Stimulated activated effector memory CD8-positive, alpha-beta T cell treated with anti-CD3 and anti-CD28 coated beads, Interleukin-12 subunit alpha, Interleukin-12 subunit beta, amount 100 ng/mL, for 72 hours (primary cell): ENCODE measurements around the gene SCAP.

Source experiments
- ATAC-seq: fragments of 150-1000 bp; cut with Tn5 transposase; 2 replicates; pipeline ENCODE4 v1.10.0; 2021
- DNase-seq, 2 donors: peaks; one replicate each; pipeline ENCODE4 v3.0.0; 2021 to 2022; ENCODE audit warnings: low spot score in 2 of 2
- H3K27ac Mint-ChIP-seq: one replicate; pipeline ENCODE4 v1.8.0; 2022; ENCODE audit warnings: mild to moderate bottlenecking, mixed read lengths
- H3K36me3 Mint-ChIP-seq: one replicate; pipeline ENCODE4 v1.8.0; 2022; ENCODE audit warnings: mild to moderate bottlenecking, mixed read lengths
- H3K4me1 Mint-ChIP-seq: one replicate; pipeline ENCODE4 v1.8.0; 2022; ENCODE audit warnings: mixed read lengths
- H3K4me3 Mint-ChIP-seq: one replicate; pipeline ENCODE4 v1.8.0; 2022; ENCODE audit warnings: mild to moderate bottlenecking, mixed read lengths
- H3K9me3 Mint-ChIP-seq: one replicate; pipeline ENCODE4 v1.8.0; 2022; ENCODE audit warnings: mixed read lengths

The SCAP gene

DNA sequence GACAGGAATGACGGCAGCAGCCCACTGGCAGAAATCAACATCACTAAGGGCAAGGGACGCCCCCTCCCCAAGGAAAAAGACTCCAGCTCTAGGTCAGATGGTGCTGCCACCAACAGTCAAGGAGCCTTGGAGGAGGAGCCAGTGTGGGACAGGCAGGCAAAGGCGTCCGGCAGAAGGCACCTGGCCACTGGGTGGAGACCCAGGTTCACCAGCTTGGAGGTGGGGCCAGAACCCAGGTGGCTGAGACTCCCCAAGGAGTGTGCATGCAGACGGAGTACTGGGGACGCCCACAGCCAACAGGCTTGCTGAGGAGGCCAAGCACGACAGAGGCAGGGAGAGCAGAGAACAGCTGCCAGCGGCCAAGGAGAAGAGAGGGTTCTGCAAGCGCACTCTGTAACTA lies 59.7 kb downstream of the SCAP start:
- ATAC-seq (no peak), DNase-seq (no peak)
- Mint-ChIP-seq H3K4me3 (no peak overlapping the region), H3K27ac (peak overlapping the region; percentile 83), H3K4me1 (peaks cover 24% of the 10 kb centered on the region), H3K9me3 (no peaks in the 10 kb centered on the region), H3K36me3 (peaks cover 83% of the 10 kb centered on the region)

DNA sequence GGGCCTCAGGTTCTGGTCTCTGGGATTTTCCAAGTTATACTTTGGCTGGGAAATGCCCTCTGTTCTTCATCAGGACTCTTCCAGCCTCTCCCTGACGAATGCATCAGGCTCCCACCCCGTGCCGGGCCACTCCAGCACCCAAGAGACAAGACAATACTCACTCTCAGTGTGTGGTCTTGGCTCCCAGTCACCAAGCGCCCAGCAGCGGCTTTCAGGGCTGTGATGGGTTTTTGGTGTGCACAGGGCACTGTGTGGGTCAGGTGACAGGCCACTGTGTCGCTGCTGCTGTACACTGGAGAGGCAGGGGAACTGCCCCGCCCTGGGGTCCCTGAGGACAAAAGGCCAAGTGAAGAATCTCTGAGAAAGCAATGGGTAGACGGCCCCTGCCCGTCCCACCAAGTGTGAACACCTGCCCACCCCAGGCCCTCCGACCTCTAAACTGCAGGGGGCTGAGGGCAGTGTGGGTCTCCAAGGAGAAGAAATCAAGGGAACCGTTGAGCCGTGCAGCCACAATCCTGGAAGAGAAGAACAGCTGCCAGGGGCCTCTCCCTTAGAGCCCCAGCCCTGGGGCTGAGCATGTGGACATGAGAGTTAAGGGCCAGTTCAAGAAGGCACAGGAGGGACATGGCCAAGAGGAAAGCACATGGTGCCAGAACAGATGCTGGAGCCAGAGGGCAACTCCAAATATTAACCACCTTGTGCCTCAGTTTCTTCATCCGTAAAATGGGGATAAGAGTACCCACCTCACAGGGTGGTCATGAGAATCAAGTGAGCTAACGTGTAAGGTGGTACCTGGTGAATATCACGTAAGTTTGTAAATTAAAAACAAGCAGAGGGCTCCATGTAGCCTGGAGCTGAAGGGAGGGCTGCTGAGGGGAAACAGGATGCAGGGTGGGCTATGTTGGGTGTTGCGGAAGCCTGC lies 60.8 kb downstream of the SCAP start:
- Mint-ChIP-seq H3K4me1 (peaks cover 20% of the 10 kb centered on the region), H3K27ac (peak overlapping the region; percentile 83), H3K9me3 (no peaks in the 10 kb centered on the region), H3K36me3 (peaks cover 78% of the 10 kb centered on the region), H3K4me3 (no peak overlapping the region)
- ATAC-seq, result no peak
- no peak for DNase-seq

DNA sequence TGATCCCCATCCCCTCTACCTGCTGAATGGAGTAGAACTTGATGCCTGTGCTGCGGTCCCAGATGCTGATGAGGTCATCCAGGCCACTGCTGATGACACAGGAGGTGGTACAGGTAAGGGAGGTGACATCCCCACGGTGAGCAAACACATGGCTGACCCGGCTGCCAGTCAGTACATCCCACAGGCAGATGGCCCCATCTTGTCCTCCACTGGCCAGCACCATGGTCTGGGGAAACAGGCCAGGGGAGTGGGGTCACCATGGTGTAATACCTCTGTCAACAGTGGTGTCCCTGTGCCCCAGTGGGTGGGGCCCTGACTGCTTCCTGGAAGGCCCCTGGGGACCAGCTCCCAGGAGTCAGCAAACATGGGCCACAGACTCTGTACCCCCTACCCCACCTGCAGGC lies 61.6 kb downstream of the SCAP start:
- Mint-ChIP-seq H3K36me3 (peaks cover 78% of the 10 kb centered on the region), H3K4me3 (no peak overlapping the region), H3K9me3 (no peaks in the 10 kb centered on the region), H3K27ac (no peak overlapping the region), H3K4me1 (peaks cover 20% of the 10 kb centered on the region)
- no peak for ATAC-seq
- no peak for DNase-seq

DNA sequence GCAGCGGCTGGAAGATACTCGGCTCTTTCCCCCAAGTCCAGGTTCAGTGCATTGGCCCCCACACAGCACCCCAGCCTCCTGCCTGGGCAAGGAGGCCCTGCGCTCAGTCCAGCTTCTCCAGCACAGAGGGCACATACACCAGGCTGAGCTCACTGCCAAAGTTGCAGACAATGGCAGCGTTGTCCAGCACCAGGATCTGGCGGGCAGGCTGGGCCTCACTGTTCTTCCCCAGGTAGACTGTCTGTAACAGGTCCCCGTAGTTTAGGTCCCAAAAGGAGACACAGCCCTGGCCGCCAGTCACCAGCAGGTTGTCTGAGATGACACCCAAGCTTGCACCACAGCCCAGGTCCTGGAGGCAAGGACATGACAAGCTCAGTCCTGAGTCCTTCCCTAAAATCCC lies 62.0 kb downstream of the SCAP start:
- no peak for ATAC-seq
- Mint-ChIP-seq H3K4me3 (no peak overlapping the region), H3K27ac (peak overlapping the region; percentile 81)

DNA sequence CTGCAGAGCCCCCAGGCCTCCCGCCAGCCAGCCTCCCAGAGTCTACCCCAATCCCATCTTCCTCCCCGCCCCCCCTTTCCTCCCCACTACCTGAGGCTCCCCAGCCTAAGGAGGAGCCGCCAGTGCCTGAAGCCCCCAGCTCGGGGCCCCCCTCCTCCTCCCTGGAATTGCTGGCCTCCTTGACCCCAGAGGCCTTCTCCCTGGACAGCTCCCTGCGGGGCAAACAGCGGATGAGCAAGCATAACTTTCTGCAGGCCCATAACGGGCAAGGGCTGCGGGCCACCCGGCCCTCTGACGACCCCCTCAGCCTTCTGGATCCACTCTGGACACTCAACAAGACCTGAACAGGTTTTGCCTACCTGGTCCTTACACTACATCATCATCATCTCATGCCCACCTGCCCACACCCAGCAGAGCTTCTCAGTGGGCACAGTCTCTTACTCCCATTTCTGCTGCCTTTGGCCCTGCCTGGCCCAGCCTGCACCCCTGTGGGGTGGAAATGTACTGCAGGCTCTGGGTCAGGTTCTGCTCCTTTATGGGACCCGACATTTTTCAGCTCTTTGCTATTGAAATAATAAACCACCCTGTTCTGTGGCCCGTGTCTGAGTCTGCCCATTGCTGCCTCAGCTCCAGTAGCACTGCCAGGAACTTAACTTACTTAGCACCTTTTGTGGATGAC lies 62.8 kb downstream of the SCAP start:
- Mint-ChIP-seq H3K9me3 (no peaks in the 10 kb centered on the region), H3K27ac (peak overlapping the region; percentile 81), H3K4me3 (no peak overlapping the region), H3K4me1 (peaks cover 20% of the 10 kb centered on the region), H3K36me3 (peaks cover 81% of the 10 kb centered on the region)
- DNase-seq (no peak), ATAC-seq (no peak)

More for the DNA sequence above, 62.0 kb downstream of the SCAP start:
- Mint-ChIP-seq H3K4me1 (peaks cover 20% of the 10 kb centered on the region), H3K9me3 (no peaks in the 10 kb centered on the region), H3K36me3 (peaks cover 76% of the 10 kb centered on the region)
- no peak for DNase-seq

DNA sequence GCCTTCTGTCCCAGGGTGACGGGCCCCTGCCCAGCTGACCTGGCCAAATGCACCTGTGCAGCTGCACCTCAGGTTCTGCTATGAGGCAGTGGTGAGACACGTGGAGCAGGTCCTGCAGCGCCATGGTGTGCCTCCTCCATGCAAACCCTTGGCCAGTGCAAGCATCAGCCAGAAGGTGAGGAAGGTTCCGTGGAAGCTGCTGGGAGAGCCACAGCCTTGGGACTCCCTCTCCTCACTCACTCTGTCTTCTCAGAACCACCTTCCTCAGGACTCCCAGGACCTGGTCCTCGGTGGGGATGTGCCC lies 63.3 kb downstream of the SCAP start:
- H3K4me3 Mint-ChIP-seq, result no peak overlapping the region
- ATAC-seq (no peak), DNase-seq (no peak)
- H3K36me3 Mint-ChIP-seq, result peaks cover 87% of the 10 kb centered on the region
- H3K27ac Mint-ChIP-seq, result no peak overlapping the region
- H3K9me3 Mint-ChIP-seq, result no peaks in the 10 kb centered on the region
- peaks cover 20% of the 10 kb centered on the region for H3K4me1 Mint-ChIP-seq

DNA sequence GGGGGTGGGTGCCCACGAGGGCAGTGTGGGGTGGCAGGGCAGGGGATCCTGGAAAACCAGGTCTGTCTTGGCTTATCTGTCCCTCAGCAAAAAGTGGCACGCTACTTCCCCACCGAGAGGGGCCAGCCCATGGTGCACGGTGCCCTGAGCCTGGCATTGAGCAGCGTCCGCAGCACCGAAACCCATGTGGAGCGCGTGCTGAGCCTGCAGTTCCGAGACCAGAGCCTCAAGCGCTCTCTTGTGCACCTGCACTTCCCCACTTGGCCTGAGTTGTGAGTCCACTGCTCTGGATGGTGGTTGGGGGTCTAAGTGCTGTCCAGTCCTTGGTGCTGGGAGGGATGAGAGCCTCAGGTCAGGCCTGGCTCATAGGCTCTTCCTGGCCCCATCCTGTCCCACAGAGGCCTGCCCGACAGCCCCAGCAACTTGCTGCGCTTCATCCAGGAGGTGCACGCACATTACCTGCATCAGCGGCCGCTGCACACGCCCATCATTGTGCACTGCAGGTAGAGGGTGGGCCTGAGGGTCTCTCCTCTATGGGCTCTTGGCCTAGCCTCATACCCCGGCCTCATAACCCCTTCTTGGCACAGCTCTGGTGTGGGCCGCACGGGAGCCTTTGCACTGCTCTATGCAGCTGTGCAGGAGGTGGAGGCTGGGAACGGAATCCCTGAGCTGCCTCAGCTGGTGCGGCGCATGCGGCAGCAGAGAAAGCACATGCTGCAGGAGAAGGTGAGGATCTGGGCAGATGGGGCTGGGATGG lies 63.9 kb downstream of the SCAP start:
- DNase-seq, result no peak
- peaks cover 89% of the 10 kb centered on the region for H3K36me3 Mint-ChIP-seq
- H3K4me1 Mint-ChIP-seq, result peaks cover 20% of the 10 kb centered on the region
- ATAC-seq, result no peak
- H3K4me3 Mint-ChIP-seq, result no peak overlapping the region
- H3K27ac Mint-ChIP-seq, result peak overlapping the region; percentile 78
- no peaks in the 10 kb centered on the region for H3K9me3 Mint-ChIP-seq

DNA sequence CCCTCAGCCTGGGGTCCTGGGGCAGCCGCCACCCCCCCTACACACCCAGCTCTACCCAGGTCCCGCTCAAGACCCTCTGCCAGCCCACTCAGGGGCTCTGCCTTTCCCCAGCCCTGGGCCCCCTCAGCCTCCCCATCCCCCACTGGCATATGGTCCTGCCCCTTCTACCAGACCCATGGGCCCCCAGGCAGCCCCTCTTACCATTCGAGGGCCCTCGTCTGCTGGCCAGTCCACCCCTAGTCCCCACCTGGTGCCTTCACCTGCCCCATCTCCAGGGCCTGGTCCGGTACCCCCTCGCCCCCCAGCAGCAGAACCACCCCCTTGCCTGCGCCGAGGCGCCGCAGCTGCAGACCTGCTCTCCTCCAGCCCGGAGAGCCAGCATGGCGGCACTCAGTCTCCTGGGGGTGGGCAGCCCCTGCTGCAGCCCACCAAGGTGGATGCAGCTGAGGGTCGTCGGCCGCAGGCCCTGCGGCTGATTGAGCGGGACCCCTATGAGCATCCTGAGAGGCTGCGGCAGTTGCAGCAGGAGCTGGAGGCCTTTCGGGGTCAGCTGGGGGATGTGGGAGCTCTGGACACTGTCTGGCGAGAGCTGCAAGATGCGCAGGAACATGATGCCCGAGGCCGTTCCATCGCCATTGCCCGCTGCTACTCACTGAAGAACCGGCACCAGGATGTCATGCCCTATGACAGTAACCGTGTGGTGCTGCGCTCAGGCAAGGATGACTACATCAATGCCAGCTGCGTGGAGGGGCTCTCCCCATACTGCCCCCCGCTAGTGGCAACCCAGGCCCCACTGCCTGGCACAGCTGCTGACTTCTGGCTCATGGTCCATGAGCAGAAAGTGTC lies 64.7 kb downstream of the SCAP start:
- peaks cover 18% of the 10 kb centered on the region for H3K4me1 Mint-ChIP-seq
- H3K9me3 Mint-ChIP-seq, result no peaks in the 10 kb centered on the region
- peak overlapping the region; percentile 78 for H3K27ac Mint-ChIP-seq
- no peak for DNase-seq
- ATAC-seq, result no peak
- no peak overlapping the region for H3K4me3 Mint-ChIP-seq
- H3K36me3 Mint-ChIP-seq, result peaks cover 85% of the 10 kb centered on the region

DNA sequence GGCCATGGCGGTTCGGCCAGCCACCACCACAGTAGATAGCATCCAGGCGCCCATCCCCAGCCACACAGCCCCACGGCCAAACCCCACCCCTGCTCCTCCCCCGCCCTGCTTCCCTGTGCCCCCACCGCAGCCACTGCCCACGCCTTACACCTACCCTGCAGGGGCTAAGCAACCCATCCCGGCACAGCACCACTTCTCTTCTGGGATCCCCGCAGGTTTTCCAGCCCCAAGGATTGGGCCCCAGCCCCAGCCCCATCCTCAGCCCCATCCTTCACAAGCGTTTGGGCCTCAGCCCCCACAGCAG lies 65.4 kb downstream of the SCAP start:
- no peak for DNase-seq
- no peak for ATAC-seq
- no peaks in the 10 kb centered on the region for H3K9me3 Mint-ChIP-seq
- H3K4me3 Mint-ChIP-seq, result no peak overlapping the region
- no peak overlapping the region for H3K27ac Mint-ChIP-seq
- H3K4me1 Mint-ChIP-seq, result peaks cover 12% of the 10 kb centered on the region
- H3K36me3 Mint-ChIP-seq, result peaks cover 79% of the 10 kb centered on the region

DNA sequence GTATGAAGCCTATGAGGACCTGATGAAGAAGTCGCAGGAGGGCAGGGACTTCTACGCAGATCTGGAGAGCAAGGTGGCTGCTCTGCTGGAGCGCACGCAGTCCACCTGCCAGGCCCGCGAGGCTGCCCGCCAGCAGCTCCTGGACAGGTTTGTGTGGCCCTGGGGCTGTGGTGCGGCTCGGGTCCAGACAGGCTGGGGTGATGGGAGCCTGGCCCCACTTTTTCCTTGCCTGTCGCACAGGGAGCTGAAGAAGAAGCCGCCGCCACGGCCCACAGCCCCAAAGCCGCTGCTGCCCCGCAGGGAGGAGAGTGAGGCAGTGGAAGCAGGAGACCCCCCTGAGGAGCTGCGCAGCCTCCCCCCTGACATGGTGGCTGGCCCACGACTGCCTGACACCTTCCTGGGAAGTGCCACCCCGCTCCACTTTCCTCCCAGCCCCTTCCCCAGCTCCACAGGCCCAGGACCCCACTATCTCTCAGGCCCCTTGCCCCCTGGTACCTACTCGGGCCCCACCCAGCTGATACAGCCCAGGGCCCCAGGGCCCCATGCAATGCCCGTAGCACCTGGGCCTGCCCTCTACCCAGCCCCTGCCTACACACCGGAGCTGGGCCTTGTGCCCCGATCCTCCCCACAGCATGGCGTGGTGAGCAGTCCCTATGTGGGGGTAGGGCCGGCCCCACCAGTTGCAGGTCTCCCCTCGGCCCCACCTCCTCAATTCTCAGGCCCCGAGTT lies 65.9 kb downstream of the SCAP start:
- ATAC-seq (no peak), DNase-seq (no peak)
- no peak overlapping the region for H3K27ac Mint-ChIP-seq
- peaks cover 7% of the 10 kb centered on the region for H3K4me1 Mint-ChIP-seq
- peaks cover 74% of the 10 kb centered on the region for H3K36me3 Mint-ChIP-seq
- H3K9me3 Mint-ChIP-seq, result no peaks in the 10 kb centered on the region
- no peak overlapping the region for H3K4me3 Mint-ChIP-seq

DNA sequence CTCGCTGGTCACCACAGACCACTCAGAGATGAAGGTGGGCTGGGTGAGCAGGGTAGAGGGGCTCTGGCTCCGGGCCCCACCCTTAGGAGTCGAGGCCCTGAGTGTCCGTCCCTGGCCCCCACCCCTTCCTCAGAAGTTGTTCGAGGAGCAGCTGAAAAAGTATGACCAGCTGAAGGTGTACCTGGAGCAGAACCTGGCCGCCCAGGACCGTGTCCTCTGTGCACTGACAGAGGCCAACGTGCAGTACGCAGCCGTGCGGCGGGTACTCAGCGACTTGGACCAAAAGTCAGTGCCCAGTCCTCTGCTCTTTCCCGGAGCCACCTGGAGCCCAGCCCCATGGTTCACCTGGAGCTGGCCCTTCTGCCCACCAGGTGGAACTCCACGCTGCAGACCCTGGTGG lies 66.5 kb downstream of the SCAP start:
- no peak for ATAC-seq
- Mint-ChIP-seq H3K4me3 (no peak overlapping the region), H3K27ac (no peak overlapping the region), H3K36me3 (peaks cover 68% of the 10 kb centered on the region), H3K9me3 (no peaks in the 10 kb centered on the region), H3K4me1 (peaks cover 5% of the 10 kb centered on the region)
- no peak for DNase-seq

DNA sequence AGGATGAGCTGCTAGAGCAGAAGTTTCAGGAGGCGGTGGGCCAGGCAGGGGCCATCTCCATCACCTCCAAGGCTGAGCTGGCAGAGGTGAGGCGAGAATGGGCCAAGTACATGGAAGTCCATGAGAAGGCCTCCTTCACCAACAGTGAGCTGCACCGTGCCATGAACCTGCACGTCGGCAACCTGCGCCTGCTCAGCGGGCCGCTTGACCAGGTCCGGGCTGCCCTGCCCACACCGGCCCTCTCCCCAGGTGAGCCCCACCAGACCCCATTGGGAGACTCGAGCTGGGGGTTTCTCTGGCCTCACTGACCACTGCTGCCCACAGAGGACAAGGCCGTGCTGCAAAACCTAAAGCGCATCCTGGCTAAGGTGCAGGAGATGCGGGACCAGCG lies 66.9 kb downstream of the SCAP start:
- H3K27ac Mint-ChIP-seq, result no peak overlapping the region
- peaks cover 5% of the 10 kb centered on the region for H3K4me1 Mint-ChIP-seq
- H3K36me3 Mint-ChIP-seq, result peaks cover 63% of the 10 kb centered on the region
- no peak for ATAC-seq
- DNase-seq, result no peak
- no peaks in the 10 kb centered on the region for H3K9me3 Mint-ChIP-seq
- H3K4me3 Mint-ChIP-seq, result no peak overlapping the region

DNA sequence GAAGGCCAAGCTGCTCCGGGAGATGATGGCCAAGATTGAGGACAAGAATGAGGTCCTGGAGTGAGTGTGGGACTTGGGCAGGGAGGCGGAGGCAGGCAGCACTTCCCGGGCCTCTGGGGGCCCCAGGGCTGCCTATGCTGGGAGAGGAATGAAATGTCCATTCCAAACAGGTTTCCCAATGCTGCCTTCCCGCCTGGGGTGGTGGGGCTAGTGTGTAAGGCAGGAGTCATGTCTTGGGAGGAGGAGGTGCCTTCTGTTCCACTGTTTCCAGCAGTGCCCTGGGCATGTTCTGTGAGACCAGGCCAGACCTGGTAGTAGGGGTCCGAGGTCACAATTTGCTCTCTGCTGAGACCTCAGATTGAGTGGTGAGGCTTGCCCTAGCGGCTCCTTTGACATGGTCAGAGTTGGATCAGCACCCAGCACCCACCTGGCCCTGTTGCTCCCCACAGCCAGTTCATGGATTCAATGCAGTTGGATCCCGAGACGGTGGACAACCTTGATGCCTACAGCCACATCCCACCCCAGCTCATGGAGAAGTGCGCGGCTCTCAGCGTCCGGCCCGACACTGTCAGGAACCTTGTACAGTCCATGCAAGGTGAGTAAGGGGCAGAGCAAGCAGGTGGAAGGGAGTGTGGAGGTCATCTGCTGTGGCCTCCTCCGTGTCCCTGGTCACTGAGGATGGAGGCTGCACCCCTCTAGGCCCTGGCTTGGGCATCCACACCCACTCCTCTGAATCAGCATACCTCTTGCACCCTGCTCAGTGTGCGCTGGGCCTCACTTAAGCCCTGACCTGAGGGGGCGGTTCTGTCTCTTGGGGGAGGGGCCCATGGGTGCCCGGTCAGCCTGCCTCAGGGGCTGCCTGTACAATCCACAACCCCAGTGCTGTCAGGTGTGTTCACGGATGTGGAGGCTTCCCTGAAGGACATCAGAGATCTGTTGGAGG lies 67.6 kb downstream of the SCAP start:
- peak overlapping the region; percentile 64 for H3K27ac Mint-ChIP-seq
- no peak for DNase-seq

DNA sequence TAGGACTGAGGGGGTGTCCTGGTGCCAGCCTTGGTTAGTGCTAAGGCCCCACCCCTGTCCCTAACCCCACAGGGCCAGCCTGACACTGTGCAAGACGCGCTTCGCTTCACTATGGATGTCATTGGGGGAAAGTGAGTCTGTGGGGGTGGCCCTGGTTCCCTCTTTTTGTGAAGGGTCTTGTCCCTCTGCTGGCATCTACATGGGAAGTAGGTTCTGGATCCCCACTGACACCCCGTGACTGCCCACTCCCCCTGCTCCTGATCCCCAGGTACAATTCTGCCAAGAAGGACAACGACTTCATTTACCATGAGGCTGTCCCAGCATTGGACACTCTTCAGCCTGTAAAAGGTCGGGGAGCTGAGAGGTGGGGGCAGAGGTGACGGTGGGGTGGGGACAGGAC lies 68.5 kb downstream of the SCAP start:
- peaks cover 54% of the 10 kb centered on the region for H3K36me3 Mint-ChIP-seq
- no peak for DNase-seq
- no peaks in the 10 kb centered on the region for H3K9me3 Mint-ChIP-seq
- peak overlapping the region; percentile 64 for H3K27ac Mint-ChIP-seq
- H3K4me3 Mint-ChIP-seq, result no peak overlapping the region
- H3K4me1 Mint-ChIP-seq, result no peaks in the 10 kb centered on the region
- no peak for ATAC-seq

More for the DNA sequence above, 67.6 kb downstream of the SCAP start:
- Mint-ChIP-seq H3K36me3 (peaks cover 60% of the 10 kb centered on the region), H3K4me3 (no peak overlapping the region), H3K4me1 (peaks cover 4% of the 10 kb centered on the region), H3K9me3 (no peaks in the 10 kb centered on the region)
- ATAC-seq, result no peak
